ENCODE data around the gene C4A. TPM values are rescaled to one million over a fixed set of nuclear protein-coding genes. Genes with fewer than 3 reads are reported as not detected.

Gene C4A
- total and polyA plus RNA-seq, 2 of the 13 experiments (the other 11 are each of a cell fraction or from before 2014, with no cell fraction given) = 165 to 478 TPM

DNA sequence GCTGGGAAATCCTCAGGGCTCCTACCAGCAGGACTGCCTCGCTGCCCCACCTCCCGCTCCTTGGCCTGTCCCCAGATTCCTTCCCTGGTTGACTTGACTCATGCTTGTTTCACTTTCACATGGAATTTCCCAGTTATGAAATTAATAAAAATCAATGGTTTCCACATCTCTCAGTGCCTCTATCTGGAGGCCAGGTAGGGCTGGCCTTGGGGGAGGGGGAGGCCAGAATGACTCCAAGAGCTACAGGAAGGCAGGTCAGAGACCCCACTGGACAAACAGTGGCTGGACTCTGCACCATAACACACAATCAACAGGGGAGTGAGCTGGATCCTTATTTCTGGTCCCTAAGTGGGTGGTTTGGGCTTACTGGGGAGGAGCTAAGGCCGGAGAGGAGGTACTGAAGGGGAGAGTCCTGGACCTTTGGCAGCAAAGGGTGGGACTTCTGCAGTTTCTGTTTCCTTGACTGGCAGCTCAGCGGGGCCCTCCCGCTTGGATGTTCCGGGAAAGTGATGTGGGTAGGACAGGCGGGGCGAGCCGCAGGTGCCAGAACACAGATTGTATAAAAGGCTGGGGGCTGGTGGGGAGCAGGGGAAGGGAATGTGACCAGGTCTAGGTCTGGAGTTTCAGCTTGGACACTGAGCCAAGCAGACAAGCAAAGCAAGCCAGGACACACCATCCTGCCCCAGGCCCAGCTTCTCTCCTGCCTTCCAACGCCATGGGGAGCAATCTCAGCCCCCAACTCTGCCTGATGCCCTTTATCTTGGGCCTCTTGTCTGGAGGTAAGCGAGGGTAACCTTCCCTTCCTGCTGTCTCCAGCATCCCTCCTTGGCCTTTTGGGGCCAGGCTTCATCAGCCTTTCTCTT, 36.1 kb upstream of the C4A start, which contains the start of gene CFB (continued):
- TF ChIP-seq, protein P1, sequence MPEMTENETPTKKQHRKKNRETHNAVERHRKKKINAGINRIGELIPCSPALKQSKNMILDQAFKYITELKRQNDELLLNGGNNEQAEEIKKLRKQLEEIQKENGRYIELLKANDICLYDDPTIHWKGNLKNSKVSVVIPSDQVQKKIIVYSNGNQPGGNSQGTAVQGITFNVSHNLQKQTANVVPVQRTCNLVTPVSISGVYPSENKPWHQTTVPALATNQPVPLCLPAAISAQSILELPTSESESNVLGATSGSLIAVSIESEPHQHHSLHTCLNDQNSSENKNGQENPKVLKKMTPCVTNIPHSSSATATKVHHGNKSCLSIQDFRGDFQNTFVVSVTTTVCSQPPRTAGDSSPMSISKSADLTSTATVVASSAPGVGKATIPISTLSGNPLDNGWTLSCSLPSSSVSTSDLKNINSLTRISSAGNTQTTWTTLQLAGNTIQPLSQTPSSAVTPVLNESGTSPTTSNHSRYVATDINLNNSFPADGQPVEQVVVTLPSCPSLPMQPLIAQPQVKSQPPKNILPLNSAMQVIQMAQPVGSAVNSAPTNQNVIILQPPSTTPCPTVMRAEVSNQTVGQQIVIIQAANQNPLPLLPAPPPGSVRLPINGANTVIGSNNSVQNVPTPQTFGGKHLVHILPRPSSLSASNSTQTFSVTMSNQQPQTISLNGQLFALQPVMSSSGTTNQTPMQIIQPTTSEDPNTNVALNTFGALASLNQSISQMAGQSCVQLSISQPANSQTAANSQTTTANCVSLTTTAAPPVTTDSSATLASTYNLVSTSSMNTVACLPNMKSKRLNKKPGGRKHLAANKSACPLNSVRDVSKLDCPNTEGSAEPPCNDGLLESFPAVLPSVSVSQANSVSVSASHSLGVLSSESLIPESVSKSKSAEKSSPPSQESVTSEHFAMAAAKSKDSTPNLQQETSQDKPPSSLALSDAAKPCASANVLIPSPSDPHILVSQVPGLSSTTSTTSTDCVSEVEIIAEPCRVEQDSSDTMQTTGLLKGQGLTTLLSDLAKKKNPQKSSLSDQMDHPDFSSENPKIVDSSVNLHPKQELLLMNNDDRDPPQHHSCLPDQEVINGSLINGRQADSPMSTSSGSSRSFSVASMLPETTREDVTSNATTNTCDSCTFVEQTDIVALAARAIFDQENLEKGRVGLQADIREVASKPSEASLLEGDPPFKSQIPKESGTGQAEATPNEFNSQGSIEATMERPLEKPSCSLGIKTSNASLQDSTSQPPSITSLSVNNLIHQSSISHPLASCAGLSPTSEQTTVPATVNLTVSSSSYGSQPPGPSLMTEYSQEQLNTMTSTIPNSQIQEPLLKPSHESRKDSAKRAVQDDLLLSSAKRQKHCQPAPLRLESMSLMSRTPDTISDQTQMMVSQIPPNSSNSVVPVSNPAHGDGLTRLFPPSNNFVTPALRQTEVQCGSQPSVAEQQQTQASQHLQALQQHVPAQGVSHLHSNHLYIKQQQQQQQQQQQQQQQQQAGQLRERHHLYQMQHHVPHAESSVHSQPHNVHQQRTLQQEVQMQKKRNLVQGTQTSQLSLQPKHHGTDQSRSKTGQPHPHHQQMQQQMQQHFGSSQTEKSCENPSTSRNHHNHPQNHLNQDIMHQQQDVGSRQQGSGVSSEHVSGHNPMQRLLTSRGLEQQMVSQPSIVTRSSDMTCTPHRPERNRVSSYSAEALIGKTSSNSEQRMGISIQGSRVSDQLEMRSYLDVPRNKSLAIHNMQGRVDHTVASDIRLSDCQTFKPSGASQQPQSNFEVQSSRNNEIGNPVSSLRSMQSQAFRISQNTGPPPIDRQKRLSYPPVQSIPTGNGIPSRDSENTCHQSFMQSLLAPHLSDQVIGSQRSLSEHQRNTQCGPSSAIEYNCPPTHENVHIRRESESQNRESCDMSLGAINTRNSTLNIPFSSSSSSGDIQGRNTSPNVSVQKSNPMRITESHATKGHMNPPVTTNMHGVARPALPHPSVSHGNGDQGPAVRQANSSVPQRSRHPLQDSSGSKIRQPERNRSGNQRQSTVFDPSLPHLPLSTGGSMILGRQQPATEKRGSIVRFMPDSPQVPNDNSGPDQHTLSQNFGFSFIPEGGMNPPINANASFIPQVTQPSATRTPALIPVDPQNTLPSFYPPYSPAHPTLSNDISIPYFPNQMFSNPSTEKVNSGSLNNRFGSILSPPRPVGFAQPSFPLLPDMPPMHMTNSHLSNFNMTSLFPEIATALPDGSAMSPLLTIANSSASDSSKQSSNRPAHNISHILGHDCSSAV (CRISPR knock-in tag; IDR thresholded peaks at IDR 0.05; ENCODE audit: borderline replicate concordance) = peak; percentile 79; the same call in 1 of the 2 replicates
- TF ChIP-seq GPN1 (CRISPR knock-in tag; IDR thresholded peaks at IDR 0.05; ENCODE audit: borderline replicate concordance) (no peak), ZNF20 (CRISPR knock-in tag; IDR thresholded peaks at IDR 0.05) (no peak), JDP2 (CRISPR knock-in tag; IDR thresholded peaks at IDR 0.05; ENCODE audit: borderline replicate concordance) (no peak), ZNF468 (CRISPR knock-in tag; IDR thresholded peaks at IDR 0.05) (peak; percentile 36; the same call in 1 of the 2 replicates), AHR (CRISPR knock-in tag; IDR thresholded peaks at IDR 0.05) (no peak; the same call in 1 of the 2 replicates), ZNF614 (CRISPR knock-in tag; IDR thresholded peaks at IDR 0.05; ENCODE audit: borderline replicate concordance) (peak; percentile 96), IKZF1 (IDR thresholded peaks at IDR 0.05) (no peak), KDM6A (CRISPR knock-in tag; IDR thresholded peaks at IDR 0.05; ENCODE audit: low read depth) (peak; percentile 99), MATR3 (CRISPR knock-in tag; IDR thresholded peaks at IDR 0.05) (no peak), FOXA3 (CRISPR knock-in tag; IDR thresholded peaks at IDR 0.05) (peak; percentile 96), ZNF720 (CRISPR knock-in tag; IDR thresholded peaks at IDR 0.05) (no peak), ZNF160 (CRISPR knock-in tag; IDR thresholded peaks at IDR 0.05) (no peak; the same call in 1 of the 2 replicates)
- TF ChIP-seq, protein P2, sequence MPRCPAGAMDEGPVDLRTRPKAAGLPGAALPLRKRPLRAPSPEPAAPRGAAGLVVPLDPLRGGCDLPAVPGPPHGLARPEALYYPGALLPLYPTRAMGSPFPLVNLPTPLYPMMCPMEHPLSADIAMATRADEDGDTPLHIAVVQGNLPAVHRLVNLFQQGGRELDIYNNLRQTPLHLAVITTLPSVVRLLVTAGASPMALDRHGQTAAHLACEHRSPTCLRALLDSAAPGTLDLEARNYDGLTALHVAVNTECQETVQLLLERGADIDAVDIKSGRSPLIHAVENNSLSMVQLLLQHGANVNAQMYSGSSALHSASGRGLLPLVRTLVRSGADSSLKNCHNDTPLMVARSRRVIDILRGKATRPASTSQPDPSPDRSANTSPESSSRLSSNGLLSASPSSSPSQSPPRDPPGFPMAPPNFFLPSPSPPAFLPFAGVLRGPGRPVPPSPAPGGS (CRISPR knock-in tag; IDR thresholded peaks at IDR 0.05) = peak; percentile 78; the same call in 1 of the 2 replicates
- TF ChIP-seq, protein P3, sequence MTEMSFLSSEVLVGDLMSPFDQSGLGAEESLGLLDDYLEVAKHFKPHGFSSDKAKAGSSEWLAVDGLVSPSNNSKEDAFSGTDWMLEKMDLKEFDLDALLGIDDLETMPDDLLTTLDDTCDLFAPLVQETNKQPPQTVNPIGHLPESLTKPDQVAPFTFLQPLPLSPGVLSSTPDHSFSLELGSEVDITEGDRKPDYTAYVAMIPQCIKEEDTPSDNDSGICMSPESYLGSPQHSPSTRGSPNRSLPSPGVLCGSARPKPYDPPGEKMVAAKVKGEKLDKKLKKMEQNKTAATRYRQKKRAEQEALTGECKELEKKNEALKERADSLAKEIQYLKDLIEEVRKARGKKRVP (CRISPR knock-in tag; IDR thresholded peaks at IDR 0.05) = peak in 1 of 2 experiments; percentile 77; a peak in 2 of 4 replicates
- TF ChIP-seq, protein P4, sequence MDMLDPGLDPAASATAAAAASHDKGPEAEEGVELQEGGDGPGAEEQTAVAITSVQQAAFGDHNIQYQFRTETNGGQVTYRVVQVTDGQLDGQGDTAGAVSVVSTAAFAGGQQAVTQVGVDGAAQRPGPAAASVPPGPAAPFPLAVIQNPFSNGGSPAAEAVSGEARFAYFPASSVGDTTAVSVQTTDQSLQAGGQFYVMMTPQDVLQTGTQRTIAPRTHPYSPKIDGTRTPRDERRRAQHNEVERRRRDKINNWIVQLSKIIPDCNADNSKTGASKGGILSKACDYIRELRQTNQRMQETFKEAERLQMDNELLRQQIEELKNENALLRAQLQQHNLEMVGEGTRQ (IDR thresholded peaks at IDR 0.05; ENCODE audit: low read depth, low read length) = no peak
- TF ChIP-seq, protein P4 (CRISPR knock-in tag; IDR thresholded peaks at IDR 0.05; ENCODE audit: borderline replicate concordance) = no peak

Measured in HepG2 (cell line).